H1 (cell line): Measurements from ENCODE around the gene MAP6D1. TPM values are rescaled to one million over a fixed set of nuclear protein-coding genes. Genes with fewer than 3 reads are reported as not detected.

Experiments
- CTCF ChIA-PET: fragments of 300-600 bp; sonication (Branson Sonifier 250); formaldehyde crosslinking; loops from one replicate; lab custom pipeline; 2021; ENCODE audit not compliant: partially characterized antibody; lab: Charles Lee
- POLR2A ChIA-PET: fragments of 300-600 bp; sonication (Branson Sonifier 250); formaldehyde crosslinking; loops from one replicate; lab custom pipeline; 2021; ENCODE audit warnings: inconsistent platforms; ENCODE audit not compliant: partially characterized antibody; lab: Charles Lee
- DNase-seq, 2 experiments: peaks; one replicate each; pipeline versions ENCODE4 v3.0.0 to v3.0.0-alpha.2; 2010 to 2022; ENCODE audit warnings: low spot score in 2 of 2, low read depth in 1 of 2, mixed read lengths in 1 of 2
- FAIRE-seq: peaks from 2 replicates; lab custom pipeline; 2011; peaks lifted over from hg19 to GRCh38; lab: Jason Lieb, UNC
- H2AFZ ChIP-seq: 2 replicates; pipeline ENCODE4 v1.8.1; 2012; ENCODE audit warnings: low read length, inconsistent platforms
- H2AK5ac ChIP-seq: 2 replicates; pipeline ENCODE4 v1.6.1; 2013; ENCODE audit warnings: low read depth, low read length
- H2BK120ac ChIP-seq: replicated peaks from 2 replicates; pipeline ENCODE3; 2013; ENCODE audit warnings: low read depth, low read length, inconsistent platforms
- H2BK12ac ChIP-seq: 2 replicates; pipeline ENCODE4 v1.6.1; 2013; ENCODE audit warnings: low read depth, low read length
- H2BK15ac ChIP-seq: 2 replicates; pipeline ENCODE4 v1.6.1; 2013; ENCODE audit warnings: low read length
- H2BK20ac ChIP-seq: 2 replicates; pipeline ENCODE4 v1.6.1; 2013; ENCODE audit warnings: low read length
- H2BK5ac ChIP-seq: 2 replicates; pipeline ENCODE4 v1.6.1; 2013; ENCODE audit warnings: low read depth, low read length
- H3K14ac ChIP-seq: 2 replicates; pipeline ENCODE4 v1.6.1; 2013; ENCODE audit warnings: inconsistent platforms; ENCODE audit not compliant: insufficient read length
- H3K18ac ChIP-seq: 2 replicates; pipeline ENCODE4 v1.6.1; 2013; ENCODE audit warnings: low read length; ENCODE audit errors: extremely low read depth
- H3K23ac ChIP-seq: 2 replicates; pipeline ENCODE4 v1.6.1; 2013; ENCODE audit warnings: inconsistent platforms; ENCODE audit not compliant: insufficient read length
- H3K23me2 ChIP-seq: 2 replicates; pipeline ENCODE4 v1.6.1; 2013; ENCODE audit warnings: low read depth, low read length
- H3K27ac ChIP-seq: 2 replicates; pipeline ENCODE4 v1.6.1; 2011; ENCODE audit warnings: low read depth, low read length, inconsistent platforms
- H3K27me3 ChIP-seq, 4 experiments: replicated peaks in 1 of 4; 1 replicate in 1 of 4; 2 replicates in 3 of 4; pipeline versions ENCODE4 v1.6.1 to v1.8.1; 2011 to 2013; ENCODE audit warnings: low read length in 3 of 4, mild to moderate bottlenecking in 3 of 4, inconsistent platforms in 2 of 4, mixed read lengths in 2 of 4, moderate library complexity in 1 of 4; ENCODE audit not compliant: control insufficient read depth in 3 of 4, insufficient read depth in 3 of 4; ENCODE audit errors: extremely low read depth in 1 of 4
- H3K36me3 ChIP-seq, 4 experiments: 2 replicates each; pipeline versions ENCODE4 v1.6.1 to v1.8.1; 2011 to 2013; ENCODE audit warnings: mild to moderate bottlenecking in 4 of 4, low read length in 3 of 4, moderate library complexity in 2 of 4, control low read depth in 1 of 4, inconsistent platforms in 1 of 4; ENCODE audit not compliant: insufficient read depth in 4 of 4, control insufficient read depth in 2 of 4
- H3K4ac ChIP-seq: replicated peaks from 2 replicates; pipeline ENCODE3; 2013; ENCODE audit warnings: low read length, low read depth, mixed read lengths, inconsistent platforms; ENCODE audit not compliant: insufficient read length
- H3K4me1 ChIP-seq, 4 experiments: replicated peaks in 1 of 4; 1 replicate in 1 of 4; 2 replicates in 3 of 4; pipeline versions ENCODE4 v1.6.1 to v1.8.1; 2011 to 2013; ENCODE audit warnings: low read length in 3 of 4, inconsistent platforms in 2 of 4, mixed read lengths in 1 of 4; ENCODE audit not compliant: insufficient read depth in 4 of 4, control insufficient read depth in 3 of 4
- H3K4me2 ChIP-seq, 2 experiments: 2 replicates each; pipeline versions ENCODE4 v1.6.1 to v1.8.1; 2011 to 2013; ENCODE audit warnings: low read depth in 2 of 2, low read length in 2 of 2, control low read depth in 1 of 2, inconsistent platforms in 1 of 2, mild to moderate bottlenecking in 1 of 2; ENCODE audit not compliant: insufficient read depth in 1 of 2
- H3K4me3 ChIP-seq, 4 experiments: fragments of 200-600, 300-600 bp in 1 of 4; sonication (generic), shearing (Covaris generic), sonication (Bioruptor Twin) in 1 of 4; 2 replicates each; pipeline versions ENCODE4 v1.5.1 to v1.8.1; 2011 to 2016; ENCODE audit warnings: low read length in 4 of 4, low read depth in 3 of 4, control low read depth in 2 of 4, inconsistent platforms in 2 of 4, mild to moderate bottlenecking in 2 of 4, mixed read lengths in 1 of 4, moderate library complexity in 1 of 4; ENCODE audit not compliant: insufficient read depth in 2 of 4; ENCODE audit errors: extremely low read depth in 1 of 4
- H3K56ac ChIP-seq: replicated peaks from 2 replicates; pipeline ENCODE3; 2013; ENCODE audit warnings: low read depth, mild to moderate bottlenecking, mixed read lengths, low read length, inconsistent platforms; ENCODE audit not compliant: insufficient read length
- H3K79me1 ChIP-seq: 2 replicates; pipeline ENCODE4 v1.6.1; 2013; ENCODE audit warnings: low read depth, low read length, control low read depth
- H3K79me2 ChIP-seq, 2 experiments: 2 replicates each; pipeline versions ENCODE4 v1.6.1 to v1.8.1; 2012 to 2013; ENCODE audit warnings: low read length in 2 of 2, mild to moderate bottlenecking in 2 of 2, inconsistent platforms in 1 of 2; ENCODE audit not compliant: insufficient read depth in 2 of 2, control insufficient read depth in 1 of 2
- H3K9ac ChIP-seq, 4 experiments: replicated peaks in 1 of 4; 1 replicate in 1 of 4; 2 replicates in 3 of 4; pipeline versions ENCODE4 v1.6.1 to v1.8.1; 2011 to 2013; ENCODE audit warnings: low read depth in 3 of 4, low read length in 3 of 4, control low read depth in 2 of 4, mild to moderate bottlenecking in 2 of 4, moderate library complexity in 2 of 4, inconsistent platforms in 1 of 4; ENCODE audit errors: extremely low read depth in 1 of 4
- H3K9me3 ChIP-seq, 2 experiments: 2 replicates each; pipeline versions ENCODE4 v1.6.1 to v1.8.1; 2012 to 2013; ENCODE audit warnings: mild to moderate bottlenecking in 2 of 2, moderate library complexity in 2 of 2, control low read depth in 1 of 2, inconsistent platforms in 1 of 2, low read depth in 1 of 2, low read length in 1 of 2, mixed read lengths in 1 of 2; ENCODE audit not compliant: insufficient read depth in 2 of 2
- H4K20me1 ChIP-seq, 2 experiments: replicated peaks in 1 of 2; 2 replicates each; pipeline versions ENCODE3 to v1.8.1; 2011 to 2013; ENCODE audit warnings: inconsistent platforms in 2 of 2, low read length in 2 of 2, mild to moderate bottlenecking in 1 of 2; ENCODE audit not compliant: insufficient read depth in 2 of 2, control insufficient read depth in 1 of 2
- H4K5ac ChIP-seq: 2 replicates; pipeline ENCODE4 v1.6.1; 2013; ENCODE audit warnings: low read length, low read depth, mixed read lengths, inconsistent platforms; ENCODE audit not compliant: insufficient read length
- H4K8ac ChIP-seq: 2 replicates; pipeline ENCODE4 v1.8.0; 2013; ENCODE audit warnings: mild to moderate bottlenecking, moderate library complexity, low read length, inconsistent platforms; ENCODE audit not compliant: insufficient read depth; ENCODE audit errors: extremely low read depth
- H4K91ac ChIP-seq: replicated peaks from 2 replicates; pipeline ENCODE3; 2013; ENCODE audit warnings: low read length, mixed read lengths, inconsistent platforms; ENCODE audit not compliant: insufficient read length
- CTCF ChIP-seq, 3 experiments: IDR thresholded peaks; 1 replicate in 2 of 3; 2 replicates in 1 of 3; pipeline versions ENCODE4 v1.5.1 to v1.6.1; 2011; ENCODE audit warnings: low read length in 3 of 3, mild to moderate bottlenecking in 3 of 3, inconsistent platforms in 2 of 3, low read depth in 1 of 3, moderate library complexity in 1 of 3; ENCODE audit not compliant: insufficient read depth in 1 of 3; ENCODE audit errors: control extremely low read depth in 1 of 3
- RFX5 ChIP-seq: IDR thresholded peaks from 2 replicates; pipeline ENCODE4 v1.6.1; 2011; ENCODE audit warnings: low read depth, low read length, improper control_type of control experiment, borderline replicate concordance
- WGBS, 2 experiments: shearing (Covaris generic) in 1 of 2; methylation state at CpG; one replicate each; pipeline versions ENCODE4 v1.1.6 to v1.1.7; 2013 to 2015; ENCODE audit warnings: low lambda C conversion rate in 2 of 2, mixed read lengths in 2 of 2, inconsistent platforms in 1 of 2, low coverage in 1 of 2, missing lambda C conversion rate in 1 of 2; ENCODE audit not compliant: insufficient replicate concordance in 2 of 2, insufficient coverage in 1 of 2, insufficient read length in 1 of 2; ENCODE audit errors: extremely low coverage in 1 of 2, missing lambda C conversion rate in 1 of 2; 5-methylcytosine and 5-hydroxymethylcytosine counted together
- long read RNA-seq, 2 experiments: library from RNA in 1 of 2; library from capped mRNA in 1 of 2; stranded (forward); transcript quantifications; one replicate each; pipeline ENCODE4 v2.0.0, GENCODE V29; 2021; ENCODE audit warnings: inconsistent platforms in 1 of 2
- polyA minus RNA-seq, 3 experiments: library from RNA; depleted of rRNA, polyadenylated mRNA; stranded (reverse); fragments of >200 nt; gene quantifications; 1 replicate in 2 of 3; 2 replicates in 1 of 3; pipeline ENCODE4 v1.2.3, GENCODE V29; 2011
- polyA plus RNA-seq, 7 experiments: library from polyadenylated mRNA; depleted of rRNA in 3 of 7; stranded (reverse) in 5 of 7; unstranded in 2 of 7; fragments of >200 nt in 5 of 7; fragments of 200-250 nt in 2 of 7; gene quantifications; 1 replicate in 5 of 7; 2 replicates in 1 of 7; 4 replicates in 1 of 7; pipeline versions ENCODE4 v1.2.1 to v1.2.3, GENCODE V29; 2011 to 2013; ENCODE audit warnings: missing spikeins in 2 of 7, mixed read lengths in 2 of 7
- total RNA-seq: library from RNA; stranded (reverse); fragmentation: NEBNext Ultra II Directional; extraction: Animal tissue kit (Norgen Biotek cat#: 25700); gene quantifications from 2 replicates; pipeline ENCODE4 v1.2.1, GENCODE V29; 2021
- TF ChIP-seq, protein P1 (sequence below): IDR thresholded peaks from 2 replicates; pipeline ENCODE4 v1.6.1; 2012; ENCODE audit warnings: inconsistent platforms
- TF ChIP-seq, protein P2 (sequence below): IDR thresholded peaks from 2 replicates; pipeline ENCODE4 v1.6.1; 2012; ENCODE audit warnings: inconsistent platforms

Gene MAP6D1
- total RNA-seq (4.1 and 5.2 TPM in 2 replicates), polyA plus RNA-seq (2011; rRNA removed) (4.8 and 5.4 TPM in 2 replicates), polyA minus RNA-seq (2011; rRNA and poly(A)+ RNA removed) (0.37 and 0.95 TPM in 2 replicates)
- 3.7 TPM for polyA plus RNA-seq (2011; cell fraction: cytosol; rRNA removed)
- polyA plus RNA-seq (2011; cell fraction: nucleus; rRNA removed), result 3.7 TPM
- 1.2 to 2.5 TPM (median 2.0 TPM) in 4 replicates for polyA plus RNA-seq (2012, experiment 1 of 2)
- polyA plus RNA-seq (2012, experiment 2 of 2), result 4.9 TPM
- polyA plus RNA-seq (2013, experiment 1 of 2), result 3.4 TPM
- polyA plus RNA-seq (2013, experiment 2 of 2), result 3.8 TPM
- 1.4 TPM for polyA minus RNA-seq (2011; cell fraction: cytosol; rRNA and poly(A)+ RNA removed)
- 1.5 TPM for polyA minus RNA-seq (2011; cell fraction: nucleus; rRNA and poly(A)+ RNA removed)
- long read RNA-seq, experiment 1, partial matches to known transcripts, result 0 of 7 reads
- long read RNA-seq, experiment 1, other reads (novel, unspliced or antisense), result 4 of 7 reads
- long read RNA-seq, experiment 2, partial matches to known transcripts, result 1 of 1 reads
- long read RNA-seq, experiment 2, other reads (novel, unspliced or antisense), result 0 of 1 reads

GRCh38 chr3:183825456-183826161 lies at the start of gene MAP6D1:
TSS of gene MAP6D1 (minus strand) at chr3:183825577. CDS start at chr3:183825547, 30 bp downstream.
- no peak within 1 kb of the TSS; the same call in 1 of the 2 replicates for H3K18ac ChIP-seq
- peak within 1 kb of the TSS; percentile 60 to 79 (median 68) for H3K4me3 ChIP-seq
- POLR2A ChIA-PET, result interaction anchor here (0.6 to 1.9 kb wide), 5 partner anchors 9 to 68 kb away, joined by 3 to 6 read pairs (median 4); partner anchors contain the start of gene PARL
- no peak within 1 kb of the TSS for H2AK5ac ChIP-seq
- peaks cover 0 to 6% (median 3%) of the 10 kb centered on the region in 4 experiments; a peak in 2 of 8 replicates for H3K36me3 ChIP-seq
- H4K20me1 ChIP-seq, result peaks cover 0 to 4% of the 10 kb centered on the region in 2 experiments
- peaks cover 0 to 3% (median 0%) of the 10 kb centered on the region in 4 experiments; a peak in 3 of 7 replicates for H3K27me3 ChIP-seq
- no peak within 1 kb of the TSS for H2BK120ac ChIP-seq
- WGBS, 2 experiments, result 20% methylated on average over 18 of the region's 69 CpGs; no CpG with 5 or more reads in 1 of the 2 experiments
- peak within 1 kb of the TSS; percentile 44; the same call in 1 of the 2 replicates for H2BK5ac ChIP-seq
- no peak within 1 kb of the TSS for H3K4ac ChIP-seq
- H3K56ac ChIP-seq, result no peak within 1 kb of the TSS
- no peak within 1 kb of the TSS for H3K14ac ChIP-seq
- no peaks in the 10 kb centered on the region for H3K79me1 ChIP-seq
- DNase-seq (peak; percentile 31 to 85), FAIRE-seq (no peak)
- H3K27ac ChIP-seq, result no peak within 1 kb of the TSS
- H3K9ac ChIP-seq, result peak within 1 kb of the TSS; percentile 20 to 58 (median 48); a peak in 4 of 7 replicates
- H2AFZ ChIP-seq, result peak within 1 kb of the TSS; percentile 8; the same call in 1 of the 2 replicates
- H3K9me3 ChIP-seq, result no peaks in the 10 kb centered on the region
- peak within 1 kb of the TSS; percentile 62; the same call in 1 of the 2 replicates for H4K8ac ChIP-seq
- H3K4me1 ChIP-seq, result peaks cover 0 to 7% (median 3%) of the 10 kb centered on the region in 4 experiments; a peak in 4 of 7 replicates
- H3K4me2 ChIP-seq, result peak within 1 kb of the TSS; percentile 87 to 99
- no peak within 1 kb of the TSS for H2BK12ac ChIP-seq
- no peaks in the 10 kb centered on the region for H3K79me2 ChIP-seq
- no peak within 1 kb of the TSS for H4K91ac ChIP-seq
- no peak within 1 kb of the TSS for H4K5ac ChIP-seq
- CTCF ChIA-PET, result interaction anchor here (0.7 to 2.4 kb wide), 10 partner anchors 9 to 359 kb away, joined by 3 to 11 read pairs (median 3); partner anchors contain the start of gene PARL
- H3K23ac ChIP-seq, result no peak within 1 kb of the TSS
- peaks cover 13% of the 10 kb centered on the region; the same call in 1 of the 2 replicates for H3K23me2 ChIP-seq
- H2BK20ac ChIP-seq, result no peak within 1 kb of the TSS
- H2BK15ac ChIP-seq, result no peak within 1 kb of the TSS
- TF ChIP-seq, protein P1, sequence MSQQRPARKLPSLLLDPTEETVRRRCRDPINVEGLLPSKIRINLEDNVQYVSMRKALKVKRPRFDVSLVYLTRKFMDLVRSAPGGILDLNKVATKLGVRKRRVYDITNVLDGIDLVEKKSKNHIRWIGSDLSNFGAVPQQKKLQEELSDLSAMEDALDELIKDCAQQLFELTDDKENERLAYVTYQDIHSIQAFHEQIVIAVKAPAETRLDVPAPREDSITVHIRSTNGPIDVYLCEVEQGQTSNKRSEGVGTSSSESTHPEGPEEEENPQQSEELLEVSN, result peak; percentile 75; the same call in 1 of the 2 replicates
- peak in 2 of 3 experiments; percentile 43 to 64; a peak in 3 of 4 replicates for TF ChIP-seq CTCF (IDR thresholded peaks at IDR 0.05; ENCODE audit: control extremely low read depth in 1 of 3, insufficient read depth in 1 of 3, low read depth in 1 of 3, low read length in 3 of 3)
- TF ChIP-seq, protein P2, sequence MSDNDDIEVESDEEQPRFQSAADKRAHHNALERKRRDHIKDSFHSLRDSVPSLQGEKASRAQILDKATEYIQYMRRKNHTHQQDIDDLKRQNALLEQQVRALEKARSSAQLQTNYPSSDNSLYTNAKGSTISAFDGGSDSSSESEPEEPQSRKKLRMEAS, result peak; percentile 75
- no peak for TF ChIP-seq RFX5
